Fibroblast of mammary gland (primary cell): Measurements from ENCODE around the gene MAML3.

Experiments used
- DNase-seq: peaks from one replicate; pipeline ENCODE4 v3.0.0-alpha.2; 2010; ENCODE audit warnings: low read depth
- H3K4me3 ChIP-seq: 2 replicates; pipeline ENCODE4 v1.5.1; 2011; ENCODE audit warnings: low read depth, mild to moderate bottlenecking, low read length, moderate library complexity; ENCODE audit not compliant: control insufficient read depth
- TF ChIP-seq, protein P1 (sequence below): conservative IDR thresholded peaks from 2 replicates; pipeline ENCODE4 v1.5.1; 2011; ENCODE audit warnings: low read depth, low read length, inconsistent platforms; ENCODE audit not compliant: control insufficient read depth, insufficient read depth

Gene MAML3

DNA sequence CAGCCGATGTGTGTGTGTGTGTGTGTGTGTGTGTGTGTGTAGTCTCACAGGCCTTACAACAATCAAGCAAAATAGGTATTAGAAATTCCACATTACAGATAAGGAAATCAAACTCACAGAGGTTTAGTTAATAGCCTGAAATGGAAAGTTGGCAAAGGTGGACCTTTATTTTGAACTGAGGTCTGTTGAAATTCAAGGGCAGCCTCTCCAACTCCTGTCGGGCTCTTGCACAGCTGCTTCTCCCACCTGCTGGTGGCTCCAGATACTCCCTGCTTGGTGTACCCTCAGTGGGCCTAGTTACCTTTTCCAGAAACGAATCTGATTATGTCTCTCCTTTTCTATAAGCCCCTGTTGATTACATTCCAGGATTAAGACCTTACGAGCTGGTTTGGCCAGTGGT is 292.5 kb downstream of the MAML3 start:
- TF ChIP-seq, protein P1, sequence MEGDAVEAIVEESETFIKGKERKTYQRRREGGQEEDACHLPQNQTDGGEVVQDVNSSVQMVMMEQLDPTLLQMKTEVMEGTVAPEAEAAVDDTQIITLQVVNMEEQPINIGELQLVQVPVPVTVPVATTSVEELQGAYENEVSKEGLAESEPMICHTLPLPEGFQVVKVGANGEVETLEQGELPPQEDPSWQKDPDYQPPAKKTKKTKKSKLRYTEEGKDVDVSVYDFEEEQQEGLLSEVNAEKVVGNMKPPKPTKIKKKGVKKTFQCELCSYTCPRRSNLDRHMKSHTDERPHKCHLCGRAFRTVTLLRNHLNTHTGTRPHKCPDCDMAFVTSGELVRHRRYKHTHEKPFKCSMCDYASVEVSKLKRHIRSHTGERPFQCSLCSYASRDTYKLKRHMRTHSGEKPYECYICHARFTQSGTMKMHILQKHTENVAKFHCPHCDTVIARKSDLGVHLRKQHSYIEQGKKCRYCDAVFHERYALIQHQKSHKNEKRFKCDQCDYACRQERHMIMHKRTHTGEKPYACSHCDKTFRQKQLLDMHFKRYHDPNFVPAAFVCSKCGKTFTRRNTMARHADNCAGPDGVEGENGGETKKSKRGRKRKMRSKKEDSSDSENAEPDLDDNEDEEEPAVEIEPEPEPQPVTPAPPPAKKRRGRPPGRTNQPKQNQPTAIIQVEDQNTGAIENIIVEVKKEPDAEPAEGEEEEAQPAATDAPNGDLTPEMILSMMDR, result no peak
- no peak for DNase-seq

DNA sequence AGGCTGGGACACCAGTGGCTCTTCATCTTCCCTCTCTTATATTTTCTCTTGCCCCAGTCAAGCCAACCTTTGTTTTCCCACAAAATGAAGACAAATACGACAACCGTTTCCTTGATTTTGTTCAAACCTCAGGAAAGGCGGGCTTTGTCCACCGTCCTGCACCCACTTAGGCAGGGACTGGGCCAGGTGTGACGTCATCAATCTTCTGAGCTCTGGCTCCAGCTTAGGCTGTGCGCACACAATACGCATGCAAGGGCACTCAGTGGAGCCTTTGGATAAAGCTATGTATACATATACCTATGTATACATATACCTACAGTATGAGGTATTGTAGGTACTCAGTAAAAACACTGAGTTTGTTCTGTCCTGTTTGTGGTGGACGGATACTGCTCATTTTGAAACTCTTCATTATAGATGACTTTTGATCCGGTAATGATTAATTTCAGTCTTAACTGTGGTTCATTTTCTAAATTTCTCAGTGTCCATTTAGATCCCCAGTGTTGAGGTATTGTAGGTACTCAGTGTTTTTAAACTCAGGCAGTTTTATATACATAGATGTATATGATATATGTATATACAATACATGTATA is 293.5 kb downstream of the MAML3 start:
- H3K4me3 ChIP-seq, result no peak overlapping the region
- DNase-seq, result no peak
- TF ChIP-seq, protein P1, result no peak

More for the DNA sequence above, 292.5 kb downstream of the MAML3 start:
- no peak overlapping the region for H3K4me3 ChIP-seq

DNA sequence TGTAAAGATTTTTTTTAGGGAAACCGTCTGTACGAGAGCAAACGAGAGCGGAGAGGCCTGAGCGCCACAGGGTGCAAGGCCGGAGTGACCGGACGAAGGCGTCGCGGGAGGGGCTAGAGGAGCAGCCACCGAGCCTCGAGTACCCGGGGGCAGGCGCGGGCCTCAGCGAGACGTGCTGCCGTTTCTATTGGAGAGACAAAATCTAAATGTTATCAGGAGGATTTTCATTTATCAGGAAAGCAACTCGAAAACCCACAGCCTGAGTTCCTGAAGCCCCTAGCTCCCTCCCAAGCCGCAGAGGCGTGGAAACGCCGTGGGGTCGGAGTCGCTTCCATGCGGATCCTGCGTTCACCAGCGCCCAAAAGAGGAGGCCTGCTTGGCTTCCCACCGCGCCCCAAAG is 294.1 kb downstream of the MAML3 start:
- TF ChIP-seq, protein P1, result no peak
- no peak for DNase-seq
- no peak overlapping the region for H3K4me3 ChIP-seq

DNA sequence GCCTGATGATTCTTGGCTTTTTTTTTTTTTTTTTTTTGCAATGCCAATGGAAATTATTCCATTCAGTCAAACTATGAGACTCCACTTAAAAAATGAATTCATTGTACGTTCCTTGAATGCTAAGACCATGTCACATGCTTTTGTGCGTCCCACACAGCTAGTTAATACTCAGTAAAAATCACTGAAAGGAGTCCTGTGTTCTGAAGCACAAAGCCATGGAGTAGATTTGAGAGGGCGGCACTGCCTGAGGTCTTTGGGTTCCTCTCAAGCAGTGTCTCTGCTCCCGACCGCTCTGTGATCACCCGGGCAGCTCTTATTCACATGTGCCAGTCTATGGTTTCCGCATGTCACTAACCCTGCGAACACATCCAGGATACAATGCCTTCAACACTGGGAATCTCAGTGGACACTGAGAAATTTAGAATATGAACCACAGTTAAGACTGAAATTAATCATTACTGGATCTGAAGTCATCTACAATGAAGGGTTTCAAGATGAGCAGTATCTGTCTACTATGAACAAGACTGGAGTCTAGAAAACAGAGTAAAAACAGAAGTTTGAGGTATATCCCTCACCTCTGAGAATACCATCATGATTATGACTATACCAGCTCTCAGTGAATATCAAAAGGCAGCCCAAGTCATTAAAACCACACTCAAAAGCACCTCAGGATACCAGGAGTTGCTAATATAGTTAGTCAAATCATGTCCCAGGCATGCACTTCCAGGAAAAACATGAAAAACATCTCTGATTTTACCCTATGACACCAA is 295.4 kb downstream of the MAML3 start:
- no peak for DNase-seq
- TF ChIP-seq, protein P1, result no peak
- H3K4me3 ChIP-seq, result no peak overlapping the region

- TF ChIP-seq, protein P1, result no peak
- no peak for DNase-seq
- no peak overlapping the region for H3K4me3 ChIP-seq
These were observed 296.0 kb downstream of the MAML3 start for GRCh38 chr4:139857977-139858376.

GRCh38 chr4:139857021-139857420 is 297.0 kb downstream of the MAML3 start:
- TF ChIP-seq, protein P1, result no peak
- no peak for DNase-seq
- no peak overlapping the region for H3K4me3 ChIP-seq
